Activated naive CD4-positive, alpha-beta T cell treated with anti-CD3 and anti-CD28 coated beads, Interleukin-2, amount 10 ng/mL, durations not matched to agents 7 days and 5 days (primary cell): ENCODE data around the gene PCOLCE2.

Experiments
- CTCF ChIA-PET: fragments of 350-600 bp; sonication (Branson Sonifier 250); formaldehyde crosslinking; loops from one replicate; lab custom pipeline; 2021; ENCODE audit warnings: antibody characterized with exemption; lab: Charles Lee
- DNase-seq: peaks from one replicate; pipeline ENCODE4 v3.0.0-alpha.2; 2020
- H3K27ac Mint-ChIP-seq: one replicate; pipeline ENCODE4 v1.8.0; 2021; ENCODE audit warnings: mild to moderate bottlenecking, moderate library complexity, mixed read lengths
- H3K27me3 Mint-ChIP-seq: one replicate; pipeline ENCODE4 v1.8.0; 2021; ENCODE audit warnings: mild to moderate bottlenecking, mixed read lengths
- H3K36me3 Mint-ChIP-seq: one replicate; pipeline ENCODE4 v1.8.0; 2021; ENCODE audit warnings: mixed read lengths
- H3K4me1 Mint-ChIP-seq: one replicate; pipeline ENCODE4 v1.8.0; 2021; ENCODE audit warnings: mixed read lengths
- H3K4me3 Mint-ChIP-seq: one replicate; pipeline ENCODE4 v1.8.0; 2021; ENCODE audit warnings: mild to moderate bottlenecking, moderate library complexity, mixed read lengths
- H3K9me3 Mint-ChIP-seq: one replicate; pipeline ENCODE4 v1.8.0; 2021; ENCODE audit warnings: mixed read lengths

The PCOLCE2 gene

GRCh38 chr3:142866841-142867631 is 21.8 kb downstream of the PCOLCE2 start:
- CTCF ChIA-PET, result no interaction called here
- DNase-seq, result no peak
- Mint-ChIP-seq H3K9me3 (no peaks in the 10 kb centered on the region), H3K4me1 (peaks cover 2% of the 10 kb centered on the region), H3K27me3 (peaks cover 16% of the 10 kb centered on the region), H3K27ac (no peak overlapping the region), H3K4me3 (no peak overlapping the region), H3K36me3 (no peaks in the 10 kb centered on the region)

GRCh38 chr3:142863930-142864920 is 24.7 kb downstream of the PCOLCE2 start:
- H3K4me3 Mint-ChIP-seq, result no peak overlapping the region
- no peak overlapping the region for H3K27ac Mint-ChIP-seq
- DNase-seq, result no peak
- H3K36me3 Mint-ChIP-seq, result no peaks in the 10 kb centered on the region
- peaks cover 25% of the 10 kb centered on the region for H3K27me3 Mint-ChIP-seq
- CTCF ChIA-PET, result no interaction called here
- H3K9me3 Mint-ChIP-seq, result no peaks in the 10 kb centered on the region
- peaks cover 2% of the 10 kb centered on the region for H3K4me1 Mint-ChIP-seq

- Mint-ChIP-seq H3K4me3 (no peak overlapping the region), H3K9me3 (no peaks in the 10 kb centered on the region), H3K27ac (no peak overlapping the region), H3K4me1 (peaks cover 2% of the 10 kb centered on the region), H3K27me3 (peaks cover 21% of the 10 kb centered on the region), H3K36me3 (no peaks in the 10 kb centered on the region)
- CTCF ChIA-PET, result no interaction called here
- no peak for DNase-seq
Measured at GRCh38 chr3:142863010-142863817, 25.7 kb downstream of the PCOLCE2 start.

- no peak overlapping the region for H3K27ac Mint-ChIP-seq
Measured at GRCh38 chr3:142861926-142862325, 27.0 kb downstream of the PCOLCE2 start.

GRCh38 chr3:142858043-142858442 is 30.8 kb downstream of the PCOLCE2 start:
- DNase-seq, result no peak
- H3K4me1 Mint-ChIP-seq, result no peaks in the 10 kb centered on the region
- H3K27me3 Mint-ChIP-seq, result peaks cover 29% of the 10 kb centered on the region
- no peaks in the 10 kb centered on the region for H3K36me3 Mint-ChIP-seq
- no peak overlapping the region for H3K4me3 Mint-ChIP-seq
- no peaks in the 10 kb centered on the region for H3K9me3 Mint-ChIP-seq
- no peak overlapping the region for H3K27ac Mint-ChIP-seq
- CTCF ChIA-PET, result interaction anchor here (0.9 kb wide), 1 partner anchor 94 kb away, joined by 4 read pairs; no protein-coding TSS in a partner anchor

More at GRCh38 chr3:142861926-142862325, 27.0 kb downstream of the PCOLCE2 start:
- DNase-seq, result no peak
- H3K4me3 Mint-ChIP-seq, result no peak overlapping the region
- H3K36me3 Mint-ChIP-seq, result no peaks in the 10 kb centered on the region
- H3K9me3 Mint-ChIP-seq, result no peaks in the 10 kb centered on the region
- peaks cover 2% of the 10 kb centered on the region for H3K4me1 Mint-ChIP-seq
- peaks cover 26% of the 10 kb centered on the region for H3K27me3 Mint-ChIP-seq
- CTCF ChIA-PET, result no interaction called here

GRCh38 chr3:142857056-142857455 is 31.8 kb downstream of the PCOLCE2 start:
- Mint-ChIP-seq H3K27ac (no peak overlapping the region), H3K36me3 (no peaks in the 10 kb centered on the region), H3K27me3 (peaks cover 31% of the 10 kb centered on the region), H3K4me3 (no peak overlapping the region), H3K9me3 (no peaks in the 10 kb centered on the region), H3K4me1 (no peaks in the 10 kb centered on the region)
- CTCF ChIA-PET, result interaction anchor here (0.9 to 1.5 kb wide), 2 partner anchors 28 to 95 kb away, joined by 4 to 5 read pairs; no protein-coding TSS in a partner anchor
- DNase-seq, result no peak

GRCh38 chr3:142853270-142854168 is 35.4 kb downstream of the PCOLCE2 start:
- H3K4me1 Mint-ChIP-seq, result no peaks in the 10 kb centered on the region

GRCh38 chr3:142852009-142852408 is 36.9 kb downstream of the PCOLCE2 start:
- Mint-ChIP-seq H3K4me1 (no peaks in the 10 kb centered on the region), H3K36me3 (no peaks in the 10 kb centered on the region), H3K9me3 (no peaks in the 10 kb centered on the region), H3K27ac (no peak overlapping the region), H3K4me3 (no peak overlapping the region), H3K27me3 (peaks cover 17% of the 10 kb centered on the region)
- DNase-seq, result no peak
- CTCF ChIA-PET, result no interaction called here

More at GRCh38 chr3:142853270-142854168, 35.4 kb downstream of the PCOLCE2 start:
- Mint-ChIP-seq H3K4me3 (no peak overlapping the region), H3K27me3 (peaks cover 22% of the 10 kb centered on the region), H3K36me3 (no peaks in the 10 kb centered on the region), H3K9me3 (no peaks in the 10 kb centered on the region), H3K27ac (no peak overlapping the region)
- CTCF ChIA-PET, result interaction anchor here (1.0 to 1.1 kb wide), 2 partner anchors 11 to 25 kb away, joined by 4 read pairs; no protein-coding TSS in a partner anchor
- DNase-seq, result no peak

- DNase-seq, result no peak
- peaks cover 16% of the 10 kb centered on the region for H3K27me3 Mint-ChIP-seq
- H3K9me3 Mint-ChIP-seq, result no peaks in the 10 kb centered on the region
- H3K36me3 Mint-ChIP-seq, result no peaks in the 10 kb centered on the region
- no peak overlapping the region for H3K27ac Mint-ChIP-seq
- no peak overlapping the region for H3K4me3 Mint-ChIP-seq
- H3K4me1 Mint-ChIP-seq, result no peaks in the 10 kb centered on the region
- CTCF ChIA-PET, result no interaction called here
Measured at GRCh38 chr3:142850395-142851023, 38.4 kb downstream of the PCOLCE2 start.

- H3K27ac Mint-ChIP-seq, result no peak overlapping the region
- no peak for DNase-seq
- H3K27me3 Mint-ChIP-seq, result peaks cover 10% of the 10 kb centered on the region
- H3K4me3 Mint-ChIP-seq, result no peak overlapping the region
- no peaks in the 10 kb centered on the region for H3K4me1 Mint-ChIP-seq
- CTCF ChIA-PET, result no interaction called here
- H3K9me3 Mint-ChIP-seq, result no peaks in the 10 kb centered on the region
- H3K36me3 Mint-ChIP-seq, result no peaks in the 10 kb centered on the region
Measured at GRCh38 chr3:142849148-142849547, 39.7 kb downstream of the PCOLCE2 start.

GRCh38 chr3:142846779-142847577 is 41.9 kb downstream of the PCOLCE2 start:
- Mint-ChIP-seq H3K9me3 (no peaks in the 10 kb centered on the region), H3K4me3 (no peak overlapping the region)
- CTCF ChIA-PET, result interaction anchor here (1.3 kb wide), 1 partner anchor 18 kb away, joined by 8 read pairs; no protein-coding TSS in a partner anchor

More at GRCh38 chr3:142846779-142847577, 41.9 kb downstream of the PCOLCE2 start:
- peaks cover 6% of the 10 kb centered on the region for H3K27me3 Mint-ChIP-seq
- no peaks in the 10 kb centered on the region for H3K4me1 Mint-ChIP-seq
- H3K27ac Mint-ChIP-seq, result no peak overlapping the region
- no peaks in the 10 kb centered on the region for H3K36me3 Mint-ChIP-seq
- DNase-seq, result no peak
